HCT116 (cell line): ENCODE data around the gene CCNE1. TPM values are rescaled to one million over a fixed set of nuclear protein-coding genes. Genes with fewer than 3 reads are reported as not detected.

ENCODE experiments used
- ATAC-seq: fragments of 200-7000 bp; cut with Tn5 transposase; 2 replicates; pipeline ENCODE4 v1.9.1; 2020; ENCODE audit warnings: mild to moderate bottlenecking, moderate library complexity
- BruUV-seq: library from RNA; stranded (reverse); fragments of 400-500 nt; replicated peaks from 2 replicates; lab custom pipeline; 2021; lab: Mats Ljungman, UMichigan
- CTCF ChIA-PET: fragments of 300-600 bp; sonication (Branson Sonifier 250); formaldehyde crosslinking; loops from one replicate; lab custom pipeline; 2021; ENCODE audit warnings: antibody characterized with exemption; lab: Charles Lee
- POLR2A ChIA-PET: fragments of 300-600, 350-600 bp; sonication (Branson Sonifier 250); formaldehyde crosslinking; loops from one replicate; lab custom pipeline; 2021; ENCODE audit warnings: antibody characterized with exemption; lab: Charles Lee
- RAD21 ChIA-PET, 2 experiments: fragments of 300-600 bp; sonication (Branson Sonifier 250); formaldehyde crosslinking; loops; one replicate each; lab custom pipeline; 2023; ENCODE audit warnings: low total read pairs in 2 of 2; ENCODE audit not compliant: uncharacterized antibody in 2 of 2, unreplicated experiment in 2 of 2, low non-redundant PET in 1 of 2; lab: Charles Lee
- DNase-seq: peaks from one replicate; pipeline ENCODE4 v3.0.0-alpha.2; 2010; ENCODE audit warnings: low read depth, low spot score
- H2AFZ ChIP-seq: fragments of 200-600 bp; shearing (Covaris generic), sonication (generic); 2 replicates; pipeline ENCODE4 v1.6.1; 2017; ENCODE audit warnings: low read depth, mixed run types, mixed read lengths, antibody characterized with exemption, low read length; ENCODE audit not compliant: poor library complexity, severe bottlenecking
- H3K27ac ChIP-seq: 2 replicates; pipeline ENCODE4 v1.5.1; 2012; ENCODE audit warnings: low read depth, low read length
- H3K27me3 ChIP-seq: fragments of 200-600 bp; sonication (generic); 2 replicates; pipeline ENCODE4 v1.6.1; 2016; ENCODE audit warnings: mixed run types, low read length, mixed read lengths; ENCODE audit not compliant: insufficient read depth
- H3K36me3 ChIP-seq, 2 experiments: fragments of 200-500 bp in 1 of 2; fragments of 200-600 bp in 1 of 2; sonication (Bioruptor generic) in 1 of 2; sonication (generic) in 1 of 2; 2 replicates each; pipeline versions ENCODE4 v1.5.1 to v1.6.1; 2014 to 2016; ENCODE audit warnings: low read length in 2 of 2, inconsistent platforms in 1 of 2, mixed read lengths in 1 of 2, mixed run types in 1 of 2; ENCODE audit not compliant: insufficient read depth in 2 of 2, control insufficient read depth in 1 of 2
- H3K4me1 ChIP-seq, 2 experiments: fragments of 200-600 bp in 1 of 2; sonication (generic) in 1 of 2; 2 replicates each; pipeline versions ENCODE4 v1.5.1 to v1.6.1; 2012 to 2017; ENCODE audit warnings: low read length in 2 of 2, inconsistent platforms in 1 of 2, mild to moderate bottlenecking in 1 of 2, mixed read lengths in 1 of 2, mixed run types in 1 of 2, moderate library complexity in 1 of 2; ENCODE audit not compliant: insufficient read depth in 2 of 2, control insufficient read depth in 1 of 2
- H3K4me2 ChIP-seq: fragments of 200-600 bp; sonication (generic); 2 replicates; pipeline ENCODE4 v1.6.1; 2017; ENCODE audit warnings: mixed run types, low read length, mixed read lengths
- H3K4me3 ChIP-seq, 2 experiments: fragments of 200-600 bp in 1 of 2; sonication (generic) in 1 of 2; replicated peaks in 1 of 2; 2 replicates each; pipeline ENCODE4 v1.5.1; 2011 to 2016; ENCODE audit warnings: low read length in 2 of 2, control low read depth in 1 of 2, low read depth in 1 of 2, mild to moderate bottlenecking in 1 of 2, mixed read lengths in 1 of 2, mixed run types in 1 of 2
- H3K79me2 ChIP-seq: fragments of 200-600 bp; sonication (generic); 2 replicates; pipeline ENCODE4 v1.6.1; 2017; ENCODE audit warnings: mild to moderate bottlenecking, mixed run types, low read length, moderate library complexity, mixed read lengths; ENCODE audit not compliant: insufficient read depth
- H3K9ac ChIP-seq: fragments of 200-600 bp; sonication (generic); 2 replicates; pipeline ENCODE4 v1.6.1; 2016; ENCODE audit warnings: low read length, mixed read lengths
- H3K9me2 ChIP-seq: fragments of 200-600 bp; sonication (generic), shearing (Covaris generic); 2 replicates; pipeline ENCODE4 v1.6.1; 2017; ENCODE audit warnings: mixed run types, mild to moderate bottlenecking, moderate library complexity; ENCODE audit not compliant: insufficient read depth
- H3K9me3 ChIP-seq, 2 experiments: fragments of 200-500 bp in 1 of 2; fragments of 200-600 bp in 1 of 2; sonication (Bioruptor generic) in 1 of 2; sonication (generic) in 1 of 2; 2 replicates each; pipeline ENCODE4 v1.6.1; 2014 to 2017; ENCODE audit warnings: low read length in 2 of 2, mixed read lengths in 2 of 2, inconsistent platforms in 1 of 2, low read depth in 1 of 2, mild to moderate bottlenecking in 1 of 2, mixed run types in 1 of 2, moderate library complexity in 1 of 2; ENCODE audit not compliant: control insufficient read depth in 1 of 2, insufficient read depth in 1 of 2
- H4K20me1 ChIP-seq: fragments of 200-600 bp; sonication (generic), shearing (Covaris generic); 2 replicates; pipeline ENCODE4 v1.6.1; 2017; ENCODE audit warnings: mixed run types, mild to moderate bottlenecking, moderate library complexity; ENCODE audit not compliant: insufficient read depth
- CEBPB ChIP-seq: IDR thresholded peaks from 2 replicates; pipeline ENCODE4 v1.6.1; 2012; ENCODE audit warnings: low read depth
- CTCF ChIP-seq, 3 experiments: fragments of 200-600 bp in 1 of 3; sonication (generic) in 1 of 3; IDR thresholded peaks in 2 of 3; conservative IDR thresholded peaks in 1 of 3; 2 replicates each; pipeline ENCODE4 v1.5.1; 2012 to 2017; ENCODE audit warnings: low read depth in 2 of 3, low read length in 2 of 3, antibody characterized with exemption in 1 of 3, borderline replicate concordance in 1 of 3, control low read depth in 1 of 3, mild to moderate bottlenecking in 1 of 3, mixed read lengths in 1 of 3, mixed run types in 1 of 3, moderate library complexity in 1 of 3; ENCODE audit not compliant: insufficient read depth in 1 of 3
- EGR1 ChIP-seq: IDR thresholded peaks from 2 replicates; pipeline ENCODE4 v1.6.1; 2012; ENCODE audit warnings: low read depth
- EZH2phosphoT487 ChIP-seq: fragments of 200-600 bp; IDR thresholded peaks from 2 replicates; pipeline ENCODE4 v1.6.1; 2018; ENCODE audit warnings: antibody characterized with exemption, borderline replicate concordance
- FOSL1 ChIP-seq: IDR thresholded peaks from 2 replicates; pipeline ENCODE4 v1.6.1; 2012; ENCODE audit warnings: low read depth
- POLR2AphosphoS5 ChIP-seq: IDR thresholded peaks from 2 replicates; pipeline ENCODE4 v1.6.1; 2011; ENCODE audit warnings: mild to moderate bottlenecking, low read depth, low read length, moderate library complexity
- SIN3A ChIP-seq: IDR thresholded peaks from 2 replicates; pipeline ENCODE4 v1.6.1; 2012; ENCODE audit warnings: low read depth
- TCF7L2 ChIP-seq: IDR thresholded peaks from 2 replicates; pipeline ENCODE4 v1.7.0; 2011; ENCODE audit warnings: borderline replicate concordance, inconsistent platforms; ENCODE audit not compliant: insufficient read depth, insufficient read length; ENCODE audit errors: extremely low read depth
- YY1 ChIP-seq: IDR thresholded peaks from 2 replicates; pipeline ENCODE4 v1.6.1; 2011; ENCODE audit warnings: low read length, low read depth, moderate library complexity, mild to moderate bottlenecking; ENCODE audit not compliant: insufficient replicate concordance; ENCODE audit errors: extremely low read depth
- ZFX ChIP-seq: fragments of 450-650 bp; IDR thresholded peaks from 2 replicates; pipeline ENCODE4 v1.6.1; 2017
- ZNF274 ChIP-seq: fragments of 200-500 bp; sonication (Bioruptor generic); IDR thresholded peaks from 2 replicates; pipeline ENCODE4 v1.6.1; 2014; ENCODE audit warnings: mild to moderate bottlenecking, low read depth, low read length, inconsistent platforms
- intact Hi-C: fragments of 100-400 bp; cut with micrococcal nuclease; formaldehyde crosslinking; loops from 2 replicates; pipeline ENCODE4 v1.10.0; 2022
- total RNA-seq: library from RNA; stranded (reverse); gene quantifications from one replicate; pipeline ENCODE4 v1.2.1, GENCODE V29; 2021; ENCODE audit not compliant: unreplicated experiment

CCNE1 gene
- total RNA-seq, 1 experiment from 2014 or later: 29.3 TPM

- BruUV-seq: no TSS peak
- Histone ChIP-seq H3K36me3 (no peaks in the 10 kb centered on the region), H3K79me2 (no peaks in the 10 kb centered on the region), H4K20me1 (no peaks in the 10 kb centered on the region), H3K9me3 (no peaks in the 10 kb centered on the region), H3K9ac (no peak overlapping the region), H3K9me2 (no peaks in the 10 kb centered on the region), H3K4me3 (no peak overlapping the region), H3K4me1 (peaks cover 3 to 8% of the 10 kb centered on the region in 2 experiments; a peak in 2 of 4 replicates), H3K27ac (no peak overlapping the region), H3K4me2 (no peak overlapping the region), H2AFZ (no peak overlapping the region), H3K27me3 (no peaks in the 10 kb centered on the region)
- DNase-seq (no peak), ATAC-seq (no peak)
- intact Hi-C loops: no loop called here
- RAD21 ChIA-PET: no interaction called here
- TF ChIP-seq ZNF274 (no peak), TCF7L2 (no peak), EGR1 (no peak), EZH2phosphoT487 (no peak), CTCF (IDR thresholded peaks at IDR 0.05 in 2 of 3, conservative IDR thresholded peaks at IDR 0.05 in 1 of 3; ENCODE audit: borderline replicate concordance in 1 of 3, insufficient read depth in 1 of 3, low read depth in 2 of 3, low read length in 2 of 3) (no peak), ZFX (no peak), SIN3A (no peak)
- POLR2A ChIA-PET: no interaction called here
- CTCF ChIA-PET: interaction anchor here (1.3 to 1.6 kb wide), 2 partner anchors 10 to 103 kb away, joined by 4 to 6 read pairs; no protein-coding TSS in a partner anchor
Observed at GRCh38 chr19:29769997-29770396, 41.8 kb upstream of the CCNE1 start.

- Histone ChIP-seq H3K27me3 (no peaks in the 10 kb centered on the region), H3K4me2 (no peak overlapping the region), H2AFZ (no peak overlapping the region), H3K4me3 (no peak overlapping the region), H3K4me1 (peaks cover 3 to 8% of the 10 kb centered on the region in 2 experiments; a peak in 2 of 4 replicates), H3K79me2 (no peaks in the 10 kb centered on the region), H3K9ac (no peak overlapping the region), H3K9me2 (no peaks in the 10 kb centered on the region)
- DNase-seq (no peak), ATAC-seq (no peak)
- CTCF ChIA-PET: interaction anchor here (1.3 to 1.7 kb wide), 3 partner anchors 8 to 102 kb away, joined by 4 to 7 read pairs (median 6); no protein-coding TSS in a partner anchor
- no TSS peak for BruUV-seq
- TF ChIP-seq CEBPB (no peak), CTCF (IDR thresholded peaks at IDR 0.05 in 2 of 3, conservative IDR thresholded peaks at IDR 0.05 in 1 of 3; ENCODE audit: borderline replicate concordance in 1 of 3, insufficient read depth in 1 of 3, low read depth in 2 of 3, low read length in 2 of 3) (no peak), ZFX (no peak), POLR2AphosphoS5 (no peak), TCF7L2 (no peak), EZH2phosphoT487 (no peak), YY1 (no peak), FOSL1 (no peak)
- TF ChIP-seq, all 23 proteins: peak for 0
- ChIA-PET RAD21 (no interaction called here), POLR2A (no interaction called here)
- Histone ChIP-seq H4K20me1 (no peaks in the 10 kb centered on the region), H3K36me3 (no peaks in the 10 kb centered on the region), H3K27ac (no peak overlapping the region), H3K9me3 (no peaks in the 10 kb centered on the region)
- intact Hi-C loops: no loop called here
Observed at GRCh38 chr19:29770648-29771047, 41.1 kb upstream of the CCNE1 start.
